GM23338 (cell line): Measurements from ENCODE around the gene PCSK6. TPM values are rescaled to one million over a fixed set of nuclear protein-coding genes. Genes with fewer than 3 reads are reported as not detected.

Experiments used
- ATAC-seq: fragments of 200-7000 bp; cut with Tn5 transposase; 3 replicates; pipeline ENCODE4 v1.9.1; 2020
- DNase-seq: peaks from one replicate; pipeline ENCODE4 v3.0.0-alpha.2; 2015; ENCODE audit warnings: low spot score
- H2AFZ ChIP-seq: fragments of 200-600 bp; sonication (generic); 2 replicates; pipeline ENCODE4 v1.8.0; 2016; ENCODE audit warnings: antibody characterized with exemption, mild to moderate bottlenecking, moderate library complexity
- H3F3A ChIP-seq: fragments of 200-600 bp; sonication (generic); replicated peaks from 2 replicates; pipeline ENCODE4 v1.8.0; 2017; ENCODE audit warnings: antibody characterized with exemption, mixed run types, low read depth
- H3K27ac ChIP-seq: fragments of 200-600 bp; sonication (generic); 2 replicates; pipeline ENCODE4 v1.6.1; 2016; ENCODE audit warnings: low read depth
- H3K27me3 ChIP-seq: fragments of 200-600 bp; sonication (generic); 2 replicates; pipeline ENCODE4 v1.8.0; 2016; ENCODE audit warnings: mild to moderate bottlenecking, mixed run types, moderate library complexity; ENCODE audit not compliant: insufficient read depth
- H3K36me3 ChIP-seq: fragments of 200-600 bp; sonication (generic); 2 replicates; pipeline ENCODE4 v1.8.0; 2016; ENCODE audit warnings: mild to moderate bottlenecking; ENCODE audit not compliant: insufficient read depth
- H3K4me1 ChIP-seq: fragments of 200-600 bp; sonication (generic); 2 replicates; pipeline ENCODE4 v1.8.0; 2016; ENCODE audit warnings: mild to moderate bottlenecking, moderate library complexity; ENCODE audit not compliant: insufficient read depth
- H3K4me2 ChIP-seq: fragments of 200-600 bp; sonication (generic); 2 replicates; pipeline ENCODE4 v1.7.1; 2017; ENCODE audit warnings: mixed run types
- H3K4me3 ChIP-seq: fragments of 200-600 bp; sonication (generic); 2 replicates; pipeline ENCODE4 v1.6.1; 2016; ENCODE audit warnings: mixed run types
- H3K79me2 ChIP-seq: fragments of 200-600 bp; sonication (generic); replicated peaks from 2 replicates; pipeline ENCODE4 v1.8.0; 2017; ENCODE audit warnings: mild to moderate bottlenecking; ENCODE audit not compliant: insufficient read depth
- H3K9me2 ChIP-seq: fragments of 200-600 bp; sonication (generic); 2 replicates; pipeline ENCODE4 v1.8.0; 2017; ENCODE audit not compliant: insufficient read depth
- H4K20me1 ChIP-seq: fragments of 200-600 bp; sonication (generic); replicated peaks from 2 replicates; pipeline ENCODE4 v1.8.0; 2017; ENCODE audit warnings: mild to moderate bottlenecking; ENCODE audit not compliant: insufficient read depth
- H3K27ac Mint-ChIP-seq: 2 replicates; pipeline ENCODE4 v1.8.0; 2020; ENCODE audit warnings: inconsistent platforms, mild to moderate bottlenecking, moderate library complexity, mixed read lengths
- H3K27me3 Mint-ChIP-seq: 3 replicates; pipeline ENCODE4 v1.8.0; 2022; ENCODE audit warnings: low read depth, mild to moderate bottlenecking, moderate library complexity, mixed read lengths, inconsistent platforms; ENCODE audit not compliant: insufficient read depth, poor library complexity
- H3K36me3 Mint-ChIP-seq: 3 replicates; pipeline ENCODE4 v1.8.0; 2021; ENCODE audit warnings: low read depth, mild to moderate bottlenecking, inconsistent platforms, moderate library complexity, mixed read lengths
- H3K4me1 Mint-ChIP-seq: 3 replicates; pipeline ENCODE4 v1.8.0; 2020; ENCODE audit warnings: mild to moderate bottlenecking, inconsistent platforms, mixed read lengths
- H3K4me3 Mint-ChIP-seq: 3 replicates; pipeline ENCODE4 v1.8.0; 2021; ENCODE audit warnings: moderate library complexity, mild to moderate bottlenecking, inconsistent platforms, mixed read lengths
- H3K9me3 Mint-ChIP-seq: 3 replicates; pipeline ENCODE4 v1.8.0; 2020; ENCODE audit warnings: moderate library complexity, mild to moderate bottlenecking, inconsistent platforms, mixed read lengths
- CREB1 ChIP-seq: fragments of 250-450 bp; sonication (Bioruptor Pico); IDR thresholded peaks from 2 replicates; pipeline ENCODE4 v1.5.0; 2020; ENCODE audit warnings: low read depth, mild to moderate bottlenecking, moderate library complexity
- CTCF ChIP-seq, 2 experiments: fragments of 200-600 bp in 1 of 2; sonication (generic) in 1 of 2; conservative IDR thresholded peaks; 2 replicates each; pipeline versions ENCODE4 v1.5.1 to v1.6.1; 2016 to 2017; ENCODE audit warnings: antibody characterized with exemption in 2 of 2, low read depth in 2 of 2, mild to moderate bottlenecking in 2 of 2, moderate library complexity in 1 of 2
- EZH2 ChIP-seq: fragments of 200-600 bp; sonication (generic); IDR thresholded peaks from one replicate; pipeline ENCODE4 v1.8.0; 2017; ENCODE audit warnings: antibody characterized with exemption, mild to moderate bottlenecking, low read depth; ENCODE audit not compliant: unreplicated experiment
- EZH2phosphoT487 ChIP-seq: fragments of 200-600 bp; sonication (generic); IDR thresholded peaks from one replicate; pipeline ENCODE4 v1.8.1; 2018; ENCODE audit warnings: antibody characterized with exemption; ENCODE audit not compliant: unreplicated experiment
- JUNB ChIP-seq: IDR thresholded peaks from one replicate; pipeline ENCODE4 v1.6.1; 2016; ENCODE audit warnings: antibody characterized with exemption; ENCODE audit not compliant: unreplicated experiment
- NANOG ChIP-seq: IDR thresholded peaks from 2 replicates; pipeline ENCODE4 v1.6.1; 2016; ENCODE audit warnings: antibody characterized with exemption, borderline replicate concordance
- POLR2AphosphoS5 ChIP-seq: IDR thresholded peaks from 2 replicates; pipeline ENCODE4 v1.6.1; 2016; ENCODE audit warnings: antibody characterized with exemption, low read depth
- STAT1 ChIP-seq: IDR thresholded peaks from one replicate; pipeline ENCODE4 v1.6.1; 2016; ENCODE audit warnings: antibody characterized with exemption; ENCODE audit not compliant: unreplicated experiment
- ZNF114 ChIP-seq: fragments of 250-450 bp; sonication (Bioruptor Pico); IDR thresholded peaks from 2 replicates; pipeline ENCODE4 v1.5.0; 2020; ENCODE audit warnings: mild to moderate bottlenecking, moderate library complexity
- ZNF331 ChIP-seq: fragments of 250-450 bp; sonication (Bioruptor Pico); IDR thresholded peaks from 2 replicates; pipeline ENCODE4 v1.5.0; 2020; ENCODE audit warnings: low read depth, mild to moderate bottlenecking, moderate library complexity
- polyA plus RNA-seq: library from polyadenylated mRNA; unstranded; fragments of >200 nt; fragmentation: Nextera tagmentation; extraction: Ambion mirVana; gene quantifications from 2 replicates; pipeline ENCODE4 v1.2.1, GENCODE V29; 2016
- total RNA-seq: library from RNA; depleted of rRNA; stranded (reverse); fragments of >200 nt; shearing (Covaris generic); gene quantifications from 2 replicates; pipeline ENCODE4 v1.2.3, GENCODE V29; 2014
- TF ChIP-seq, protein P1 (sequence below): fragments of 250-450 bp; sonication (Bioruptor Pico); IDR thresholded peaks from 2 replicates; pipeline ENCODE4 v1.5.0; 2020; ENCODE audit warnings: mild to moderate bottlenecking, moderate library complexity
- TF ChIP-seq, protein P2 (sequence below): IDR thresholded peaks from one replicate; pipeline ENCODE4 v1.6.1; 2018; ENCODE audit warnings: antibody characterized with exemption; ENCODE audit not compliant: unreplicated experiment
- TF ChIP-seq, protein P3 (sequence below): IDR thresholded peaks from 2 replicates; pipeline ENCODE4 v1.6.1; 2016; ENCODE audit warnings: antibody characterized with exemption

PCSK6 gene
- total and polyA plus RNA-seq, 2 experiments from 2014 or later, result 1.7 to 6.7 TPM

DNA sequence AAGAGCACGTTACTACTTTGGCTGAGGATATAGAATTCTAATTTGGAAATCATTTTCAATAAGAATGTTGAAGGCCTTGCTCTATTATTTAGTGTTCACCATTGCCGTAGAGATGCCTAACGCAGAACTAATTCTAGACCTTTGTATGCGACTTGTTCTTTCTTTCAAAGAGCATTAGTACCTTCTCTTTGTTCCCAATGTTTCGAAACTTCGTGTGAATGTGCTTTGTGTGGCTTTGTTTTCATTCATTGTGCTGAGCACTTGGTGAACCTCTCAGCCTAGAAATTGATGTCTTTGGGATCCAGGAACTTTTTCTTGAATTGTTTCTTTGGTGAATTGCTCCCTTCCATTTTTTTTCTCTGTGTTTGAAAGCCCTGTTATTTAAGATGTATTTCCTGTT is 19.8 kb upstream of the PCSK6 start:
- Histone ChIP-seq H2AFZ (no peak overlapping the region), H3K4me1 (no peaks in the 10 kb centered on the region), H3K27ac (no peak overlapping the region), H3K4me3 (no peak overlapping the region), H3K79me2 (no peaks in the 10 kb centered on the region), H4K20me1 (no peaks in the 10 kb centered on the region), H3F3A (no peaks in the 10 kb centered on the region), H3K9me2 (no peaks in the 10 kb centered on the region), H3K36me3 (no peaks in the 10 kb centered on the region), H3K4me2 (no peak overlapping the region), H3K27me3 (no peaks in the 10 kb centered on the region)
- Mint-ChIP-seq H3K4me1 (no peaks in the 10 kb centered on the region), H3K4me3 (no peak overlapping the region), H3K27me3 (peaks cover 6% of the 10 kb centered on the region), H3K36me3 (no peaks in the 10 kb centered on the region), H3K27ac (no peak overlapping the region), H3K9me3 (no peaks in the 10 kb centered on the region)
- TF ChIP-seq CREB1 (CRISPR knock-in tag) (no peak), POLR2AphosphoS5 (no peak), EZH2phosphoT487 (no peak), JUNB (no peak), NANOG (no peak), CTCF (conservative IDR thresholded peaks at IDR 0.05; ENCODE audit: low read depth in 2 of 2) (no peak), ZNF331 (no peak), ZNF114 (CRISPR knock-in tag) (no peak), EZH2 (no peak), STAT1 (no peak)
- TF ChIP-seq, protein P1, sequence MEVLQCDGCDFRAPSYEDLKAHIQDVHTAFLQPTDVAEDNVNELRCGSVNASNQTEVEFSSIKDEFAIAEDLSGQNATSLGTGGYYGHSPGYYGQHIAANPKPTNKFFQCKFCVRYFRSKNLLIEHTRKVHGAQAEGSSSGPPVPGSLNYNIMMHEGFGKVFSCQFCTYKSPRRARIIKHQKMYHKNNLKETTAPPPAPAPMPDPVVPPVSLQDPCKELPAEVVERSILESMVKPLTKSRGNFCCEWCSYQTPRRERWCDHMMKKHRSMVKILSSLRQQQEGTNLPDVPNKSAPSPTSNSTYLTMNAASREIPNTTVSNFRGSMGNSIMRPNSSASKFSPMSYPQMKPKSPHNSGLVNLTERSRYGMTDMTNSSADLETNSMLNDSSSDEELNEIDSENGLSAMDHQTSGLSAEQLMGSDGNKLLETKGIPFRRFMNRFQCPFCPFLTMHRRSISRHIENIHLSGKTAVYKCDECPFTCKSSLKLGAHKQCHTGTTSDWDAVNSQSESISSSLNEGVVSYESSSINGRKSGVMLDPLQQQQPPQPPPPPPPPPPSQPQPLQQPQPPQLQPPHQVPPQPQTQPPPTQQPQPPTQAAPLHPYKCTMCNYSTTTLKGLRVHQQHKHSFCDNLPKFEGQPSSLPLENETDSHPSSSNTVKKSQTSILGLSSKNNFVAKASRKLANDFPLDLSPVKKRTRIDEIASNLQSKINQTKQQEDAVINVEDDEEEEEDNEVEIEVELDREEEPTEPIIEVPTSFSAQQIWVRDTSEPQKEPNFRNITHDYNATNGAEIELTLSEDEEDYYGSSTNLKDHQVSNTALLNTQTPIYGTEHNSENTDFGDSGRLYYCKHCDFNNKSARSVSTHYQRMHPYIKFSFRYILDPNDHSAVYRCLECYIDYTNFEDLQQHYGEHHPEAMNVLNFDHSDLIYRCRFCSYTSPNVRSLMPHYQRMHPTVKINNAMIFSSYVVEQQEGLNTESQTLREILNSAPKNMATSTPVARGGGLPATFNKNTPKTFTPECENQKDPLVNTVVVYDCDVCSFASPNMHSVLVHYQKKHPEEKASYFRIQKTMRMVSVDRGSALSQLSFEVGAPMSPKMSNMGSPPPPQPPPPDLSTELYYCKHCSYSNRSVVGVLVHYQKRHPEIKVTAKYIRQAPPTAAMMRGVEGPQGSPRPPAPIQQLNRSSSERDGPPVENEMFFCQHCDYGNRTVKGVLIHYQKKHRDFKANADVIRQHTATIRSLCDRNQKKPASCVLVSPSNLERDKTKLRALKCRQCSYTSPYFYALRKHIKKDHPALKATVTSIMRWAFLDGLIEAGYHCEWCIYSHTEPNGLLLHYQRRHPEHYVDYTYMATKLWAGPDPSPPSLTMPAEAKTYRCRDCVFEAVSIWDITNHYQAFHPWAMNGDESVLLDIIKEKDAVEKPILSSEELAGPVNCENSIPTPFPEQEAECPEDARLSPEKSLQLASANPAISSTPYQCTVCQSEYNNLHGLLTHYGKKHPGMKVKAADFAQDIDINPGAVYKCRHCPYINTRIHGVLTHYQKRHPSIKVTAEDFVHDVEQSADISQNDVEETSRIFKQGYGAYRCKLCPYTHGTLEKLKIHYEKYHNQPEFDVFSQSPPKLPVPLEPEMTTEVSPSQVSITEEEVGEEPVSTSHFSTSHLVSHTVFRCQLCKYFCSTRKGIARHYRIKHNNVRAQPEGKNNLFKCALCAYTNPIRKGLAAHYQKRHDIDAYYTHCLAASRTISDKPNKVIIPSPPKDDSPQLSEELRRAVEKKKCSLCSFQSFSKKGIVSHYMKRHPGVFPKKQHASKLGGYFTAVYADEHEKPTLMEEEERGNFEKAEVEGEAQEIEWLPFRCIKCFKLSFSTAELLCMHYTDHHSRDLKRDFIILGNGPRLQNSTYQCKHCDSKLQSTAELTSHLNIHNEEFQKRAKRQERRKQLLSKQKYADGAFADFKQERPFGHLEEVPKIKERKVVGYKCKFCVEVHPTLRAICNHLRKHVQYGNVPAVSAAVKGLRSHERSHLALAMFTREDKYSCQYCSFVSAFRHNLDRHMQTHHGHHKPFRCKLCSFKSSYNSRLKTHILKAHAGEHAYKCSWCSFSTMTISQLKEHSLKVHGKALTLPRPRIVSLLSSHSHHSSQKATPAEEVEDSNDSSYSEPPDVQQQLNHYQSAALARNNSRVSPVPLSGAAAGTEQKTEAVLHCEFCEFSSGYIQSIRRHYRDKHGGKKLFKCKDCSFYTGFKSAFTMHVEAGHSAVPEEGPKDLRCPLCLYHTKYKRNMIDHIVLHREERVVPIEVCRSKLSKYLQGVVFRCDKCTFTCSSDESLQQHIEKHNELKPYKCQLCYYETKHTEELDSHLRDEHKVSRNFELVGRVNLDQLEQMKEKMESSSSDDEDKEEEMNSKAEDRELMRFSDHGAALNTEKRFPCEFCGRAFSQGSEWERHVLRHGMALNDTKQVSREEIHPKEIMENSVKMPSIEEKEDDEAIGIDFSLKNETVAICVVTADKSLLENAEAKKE, result no peak
- TF ChIP-seq, protein P2, sequence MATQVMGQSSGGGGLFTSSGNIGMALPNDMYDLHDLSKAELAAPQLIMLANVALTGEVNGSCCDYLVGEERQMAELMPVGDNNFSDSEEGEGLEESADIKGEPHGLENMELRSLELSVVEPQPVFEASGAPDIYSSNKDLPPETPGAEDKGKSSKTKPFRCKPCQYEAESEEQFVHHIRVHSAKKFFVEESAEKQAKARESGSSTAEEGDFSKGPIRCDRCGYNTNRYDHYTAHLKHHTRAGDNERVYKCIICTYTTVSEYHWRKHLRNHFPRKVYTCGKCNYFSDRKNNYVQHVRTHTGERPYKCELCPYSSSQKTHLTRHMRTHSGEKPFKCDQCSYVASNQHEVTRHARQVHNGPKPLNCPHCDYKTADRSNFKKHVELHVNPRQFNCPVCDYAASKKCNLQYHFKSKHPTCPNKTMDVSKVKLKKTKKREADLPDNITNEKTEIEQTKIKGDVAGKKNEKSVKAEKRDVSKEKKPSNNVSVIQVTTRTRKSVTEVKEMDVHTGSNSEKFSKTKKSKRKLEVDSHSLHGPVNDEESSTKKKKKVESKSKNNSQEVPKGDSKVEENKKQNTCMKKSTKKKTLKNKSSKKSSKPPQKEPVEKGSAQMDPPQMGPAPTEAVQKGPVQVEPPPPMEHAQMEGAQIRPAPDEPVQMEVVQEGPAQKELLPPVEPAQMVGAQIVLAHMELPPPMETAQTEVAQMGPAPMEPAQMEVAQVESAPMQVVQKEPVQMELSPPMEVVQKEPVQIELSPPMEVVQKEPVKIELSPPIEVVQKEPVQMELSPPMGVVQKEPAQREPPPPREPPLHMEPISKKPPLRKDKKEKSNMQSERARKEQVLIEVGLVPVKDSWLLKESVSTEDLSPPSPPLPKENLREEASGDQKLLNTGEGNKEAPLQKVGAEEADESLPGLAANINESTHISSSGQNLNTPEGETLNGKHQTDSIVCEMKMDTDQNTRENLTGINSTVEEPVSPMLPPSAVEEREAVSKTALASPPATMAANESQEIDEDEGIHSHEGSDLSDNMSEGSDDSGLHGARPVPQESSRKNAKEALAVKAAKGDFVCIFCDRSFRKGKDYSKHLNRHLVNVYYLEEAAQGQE, result no peak
- TF ChIP-seq, protein P3, sequence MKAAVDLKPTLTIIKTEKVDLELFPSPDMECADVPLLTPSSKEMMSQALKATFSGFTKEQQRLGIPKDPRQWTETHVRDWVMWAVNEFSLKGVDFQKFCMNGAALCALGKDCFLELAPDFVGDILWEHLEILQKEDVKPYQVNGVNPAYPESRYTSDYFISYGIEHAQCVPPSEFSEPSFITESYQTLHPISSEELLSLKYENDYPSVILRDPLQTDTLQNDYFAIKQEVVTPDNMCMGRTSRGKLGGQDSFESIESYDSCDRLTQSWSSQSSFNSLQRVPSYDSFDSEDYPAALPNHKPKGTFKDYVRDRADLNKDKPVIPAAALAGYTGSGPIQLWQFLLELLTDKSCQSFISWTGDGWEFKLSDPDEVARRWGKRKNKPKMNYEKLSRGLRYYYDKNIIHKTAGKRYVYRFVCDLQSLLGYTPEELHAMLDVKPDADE, result no peak
- ATAC-seq (no peak), DNase-seq (no peak)
